Endothelial cell of umbilical vein (primary cell): ENCODE measurements around the gene NARS2. TPM values are rescaled to one million over a fixed set of nuclear protein-coding genes. Genes with fewer than 3 reads are reported as not detected.

Experiments used
- BruUV-seq: library from RNA; stranded (reverse); fragments of 400-500 nt; replicated peaks from 2 replicates; lab custom pipeline; 2021; lab: Mats Ljungman, UMichigan
- CTCF ChIA-PET: fragments of 300-600, 350-600 bp; sonication (Branson Sonifier 250); formaldehyde crosslinking; loops from one replicate; lab custom pipeline; 2021; ENCODE audit warnings: antibody characterized with exemption, inconsistent platforms; lab: Charles Lee
- POLR2A ChIA-PET: fragments of 300-600, 350-600 bp; sonication (Branson Sonifier 250); formaldehyde crosslinking; loops from one replicate; lab custom pipeline; 2021; ENCODE audit warnings: antibody characterized with exemption, inconsistent platforms; lab: Charles Lee
- DNase-seq: peaks from one replicate; pipeline ENCODE4 v3.0.0-alpha.2; 2011; ENCODE audit warnings: low read depth, low spot score
- FAIRE-seq: peaks from 2 replicates; lab custom pipeline; 2011; peaks lifted over from hg19 to GRCh38; lab: Jason Lieb, UNC
- H2AFZ ChIP-seq: 2 replicates; pipeline ENCODE4 v1.6.0; 2012; ENCODE audit warnings: low read depth, low read length, control low read depth, inconsistent platforms
- H3K27ac ChIP-seq: 2 replicates; pipeline ENCODE4 v1.5.1; 2011; ENCODE audit warnings: low read depth, mild to moderate bottlenecking, control low read depth, low read length, moderate library complexity; ENCODE audit not compliant: insufficient read depth
- H3K27me3 ChIP-seq, 2 experiments: 2 replicates each; pipeline versions ENCODE4 v1.6.0 to v1.6.1; 2011; ENCODE audit warnings: low read length in 2 of 2, mixed read lengths in 1 of 2; ENCODE audit not compliant: control insufficient read depth in 2 of 2, insufficient read depth in 2 of 2
- H3K36me3 ChIP-seq, 2 experiments: 2 replicates in 1 of 2; 3 replicates in 1 of 2; pipeline ENCODE4 v1.5.1; 2011; ENCODE audit warnings: low read length in 2 of 2, mild to moderate bottlenecking in 1 of 2, moderate library complexity in 1 of 2; ENCODE audit not compliant: control insufficient read depth in 2 of 2, insufficient read depth in 2 of 2; ENCODE audit errors: extremely low read depth in 1 of 2
- H3K4me1 ChIP-seq: 3 replicates; pipeline ENCODE4 v1.5.1; 2011; ENCODE audit warnings: mild to moderate bottlenecking, low read length; ENCODE audit not compliant: control insufficient read depth, insufficient read depth; ENCODE audit errors: extremely low read depth
- H3K4me2 ChIP-seq: 2 replicates; pipeline ENCODE4 v1.6.1; 2011; ENCODE audit warnings: low read length, control low read depth, mixed read lengths; ENCODE audit not compliant: insufficient read depth
- H3K4me3 ChIP-seq, 3 experiments: fragments of 200-600 bp in 1 of 3; sonication (generic), shearing (Covaris generic) in 1 of 3; replicated peaks in 1 of 3; 2 replicates each; pipeline ENCODE4 v1.5.1; 2011 to 2016; ENCODE audit warnings: control low read depth in 3 of 3, low read length in 3 of 3, mild to moderate bottlenecking in 2 of 3, inconsistent platforms in 1 of 3, low read depth in 1 of 3, moderate library complexity in 1 of 3; ENCODE audit not compliant: insufficient read depth in 1 of 3
- H3K79me2 ChIP-seq: 2 replicates; pipeline ENCODE4 v1.6.0; 2012; ENCODE audit warnings: low read length, inconsistent platforms; ENCODE audit not compliant: control insufficient read depth, insufficient read depth
- H3K9ac ChIP-seq: replicated peaks from 2 replicates; pipeline ENCODE3; 2011; ENCODE audit warnings: low read length, control low read depth; ENCODE audit not compliant: insufficient read depth; ENCODE audit errors: extremely low read depth
- H3K9me1 ChIP-seq: replicated peaks from 3 replicates; pipeline ENCODE4 v1.6.0; 2011; ENCODE audit warnings: mild to moderate bottlenecking, low read length; ENCODE audit not compliant: control insufficient read depth, insufficient read depth; ENCODE audit errors: extremely low read depth
- H3K9me3 ChIP-seq: replicated peaks from 2 replicates; pipeline ENCODE4 v1.5.1; 2012; ENCODE audit warnings: low read length, inconsistent platforms; ENCODE audit not compliant: control insufficient read depth, insufficient read depth
- H4K20me1 ChIP-seq: replicated peaks from 2 replicates; pipeline ENCODE3; 2011; ENCODE audit warnings: mild to moderate bottlenecking, low read length; ENCODE audit not compliant: control insufficient read depth, insufficient read depth; ENCODE audit errors: extremely low read depth
- EZH2 ChIP-seq: IDR thresholded peaks from 2 replicates; pipeline ENCODE4 v1.6.1; 2012; ENCODE audit warnings: borderline replicate concordance, low read depth, mild to moderate bottlenecking, moderate library complexity, low read length, inconsistent platforms; ENCODE audit not compliant: severe bottlenecking
- FOS ChIP-seq: IDR thresholded peaks from 2 replicates; pipeline ENCODE4 v1.6.1; 2011; ENCODE audit warnings: mild to moderate bottlenecking, low read length, moderate library complexity, borderline replicate concordance; ENCODE audit not compliant: insufficient read depth
- GATA2 ChIP-seq: IDR thresholded peaks from 2 replicates; pipeline ENCODE4 v1.7.0; 2011; ENCODE audit warnings: low read depth, mild to moderate bottlenecking, moderate library complexity, mixed read lengths, low read length; ENCODE audit not compliant: insufficient read length, insufficient read depth
- JUN ChIP-seq: IDR thresholded peaks from 2 replicates; pipeline ENCODE4 v1.6.1; 2011; ENCODE audit warnings: borderline replicate concordance, low read depth; ENCODE audit not compliant: insufficient read length, insufficient read depth
- MYC ChIP-seq: IDR thresholded peaks from one replicate; pipeline ENCODE4 v1.6.1; 2011; ENCODE audit warnings: mild to moderate bottlenecking, low read depth, low read length
- POLR2A ChIP-seq: IDR thresholded peaks from 2 replicates; pipeline ENCODE4 v1.6.1; 2012; ENCODE audit warnings: low read depth, mild to moderate bottlenecking, control low read depth, low read length
- POLR2AphosphoS5 ChIP-seq: IDR thresholded peaks from 2 replicates; pipeline ENCODE4 v1.6.1; 2012; ENCODE audit warnings: low read depth, mild to moderate bottlenecking, control low read depth, low read length, moderate library complexity; ENCODE audit not compliant: insufficient read depth
- dilution Hi-C: fragments of 300-500 bp; cut with MboI; formaldehyde crosslinking; loops from one replicate; pipeline ENCODE4 v1.15.0; 2019; ENCODE audit warnings: low sequenced_read_pairs; ENCODE audit not compliant: extremely low pct_ligation_motif_present
- intact Hi-C: fragments of 100-400 bp; cut with micrococcal nuclease; formaldehyde crosslinking; loops from one replicate; pipeline ENCODE4 v1.10.0; 2022
- polyA plus RNA-seq, 4 experiments: library from polyadenylated mRNA; depleted of rRNA in 3 of 4; stranded (reverse) in 3 of 4; unstranded in 1 of 4; fragments of >200 nt; gene quantifications; 2 replicates each; pipeline versions ENCODE4 v1.2.1 to v1.2.3, GENCODE V29; 2011 to 2012; ENCODE audit warnings: missing spikeins in 1 of 4
- total RNA-seq: library from RNA; stranded (reverse); gene quantifications from 2 replicates; pipeline ENCODE4 v1.2.3, GENCODE V29; 2021
- TF ChIP-seq, protein P1 (sequence below): IDR thresholded peaks from 2 replicates; pipeline ENCODE4 v1.6.1; 2011; ENCODE audit not compliant: insufficient read depth, insufficient read length
- TF ChIP-seq, protein P2 (sequence below), 2 donors: IDR thresholded peaks; 1 replicate in 1 of 2; 2 replicates in 1 of 2; pipeline ENCODE4 v1.5.1; 2011; ENCODE audit warnings: low read length in 2 of 2, mild to moderate bottlenecking in 2 of 2, moderate library complexity in 2 of 2, control low read depth in 1 of 2, inconsistent platforms in 1 of 2, low read depth in 1 of 2; ENCODE audit not compliant: insufficient read depth in 1 of 2; ENCODE audit errors: extremely low read depth in 1 of 2

NARS2 gene
- total and polyA plus RNA-seq, 2 donors (not counting 3 experiments of a cell fraction or from before 2014, with no cell fraction given) = 6.9 to 16.7 TPM

DNA sequence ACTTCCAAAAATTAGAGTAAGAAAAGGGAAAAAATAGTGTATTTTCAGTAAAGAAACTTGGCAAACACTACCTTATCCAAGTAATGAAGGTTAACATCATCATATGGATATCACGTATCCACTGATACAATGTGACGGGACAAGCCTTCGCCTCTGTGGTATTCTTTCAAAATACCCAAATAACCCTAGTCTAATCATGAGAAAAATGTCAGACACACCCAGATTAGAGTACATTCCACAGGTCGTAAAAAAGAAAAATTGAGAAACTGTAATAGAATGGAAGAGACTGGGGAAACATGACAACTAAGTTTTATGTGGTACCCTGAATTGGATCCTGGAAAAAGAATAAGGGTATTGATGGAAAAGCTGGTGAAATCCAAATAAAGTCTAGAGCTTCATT, 48.9 kb downstream of the NARS2 start:
- H3K9me1 ChIP-seq = no peaks in the 10 kb centered on the region
- ChIA-PET POLR2A (no interaction called here), CTCF (interaction anchor here (1.9 kb wide), 1 partner anchor 10 kb away, joined by 7 read pairs; no protein-coding TSS in a partner anchor)
- H3K4me2 ChIP-seq = no peak overlapping the region
- H3K9me3 ChIP-seq = no peaks in the 10 kb centered on the region
- BruUV-seq = no TSS peak
- TF ChIP-seq MYC (no peak), GATA2 (no peak), FOS (no peak), POLR2A (no peak), POLR2AphosphoS5 (no peak), JUN (no peak), EZH2 (no peak)
- TF ChIP-seq, protein P1, sequence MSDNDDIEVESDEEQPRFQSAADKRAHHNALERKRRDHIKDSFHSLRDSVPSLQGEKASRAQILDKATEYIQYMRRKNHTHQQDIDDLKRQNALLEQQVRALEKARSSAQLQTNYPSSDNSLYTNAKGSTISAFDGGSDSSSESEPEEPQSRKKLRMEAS = no peak
- TF ChIP-seq, protein P2, sequence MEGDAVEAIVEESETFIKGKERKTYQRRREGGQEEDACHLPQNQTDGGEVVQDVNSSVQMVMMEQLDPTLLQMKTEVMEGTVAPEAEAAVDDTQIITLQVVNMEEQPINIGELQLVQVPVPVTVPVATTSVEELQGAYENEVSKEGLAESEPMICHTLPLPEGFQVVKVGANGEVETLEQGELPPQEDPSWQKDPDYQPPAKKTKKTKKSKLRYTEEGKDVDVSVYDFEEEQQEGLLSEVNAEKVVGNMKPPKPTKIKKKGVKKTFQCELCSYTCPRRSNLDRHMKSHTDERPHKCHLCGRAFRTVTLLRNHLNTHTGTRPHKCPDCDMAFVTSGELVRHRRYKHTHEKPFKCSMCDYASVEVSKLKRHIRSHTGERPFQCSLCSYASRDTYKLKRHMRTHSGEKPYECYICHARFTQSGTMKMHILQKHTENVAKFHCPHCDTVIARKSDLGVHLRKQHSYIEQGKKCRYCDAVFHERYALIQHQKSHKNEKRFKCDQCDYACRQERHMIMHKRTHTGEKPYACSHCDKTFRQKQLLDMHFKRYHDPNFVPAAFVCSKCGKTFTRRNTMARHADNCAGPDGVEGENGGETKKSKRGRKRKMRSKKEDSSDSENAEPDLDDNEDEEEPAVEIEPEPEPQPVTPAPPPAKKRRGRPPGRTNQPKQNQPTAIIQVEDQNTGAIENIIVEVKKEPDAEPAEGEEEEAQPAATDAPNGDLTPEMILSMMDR (IDR thresholded peaks at IDR 0.05; ENCODE audit: extremely low read depth in 1 of 2, insufficient read depth in 1 of 2, low read depth in 1 of 2, low read length in 2 of 2) = no peak
- H3K27me3 ChIP-seq = no peaks in the 10 kb centered on the region
- FAIRE-seq = no peak
- H3K4me3 ChIP-seq = no peak overlapping the region
- H4K20me1 ChIP-seq = no peaks in the 10 kb centered on the region
- DNase-seq = no peak
- no peaks in the 10 kb centered on the region for H3K36me3 ChIP-seq
- no peaks in the 10 kb centered on the region for H3K79me2 ChIP-seq
- H2AFZ ChIP-seq = no peak overlapping the region
- H3K4me1 ChIP-seq = no peaks in the 10 kb centered on the region
- no peak overlapping the region for H3K9ac ChIP-seq
- dilution Hi-C loops (no loop called here), intact Hi-C loops (no loop called here)
- no peak overlapping the region for H3K27ac ChIP-seq
